NCI-H345 treated with DMSO at 0.1 percent for 48 hours (cell line): Measurements from ENCODE around the gene LRMDA.
"Not testable (repeated sequence)": the region's sequence is repeated elsewhere in the genome, so short reads cannot be mapped to it uniquely, and the experiment has no call there.

ENCODE experiments used
- DNase-seq: peaks from one replicate; lab custom pipeline; 2025; ENCODE audit not compliant: unreplicated experiment; lab: John Stamatoyannopoulos, UW

Gene LRMDA

GRCh38 chr10:75502389-75502788, 71.0 kb downstream of the LRMDA start:
- no peak for DNase-seq

- no peak for DNase-seq
Measured at GRCh38 chr10:75502838-75503237, 71.4 kb downstream of the LRMDA start.

GRCh38 chr10:75505293-75505692, 73.9 kb downstream of the LRMDA start:
- DNase-seq: no peak

GRCh38 chr10:75505840-75506506, 74.5 kb downstream of the LRMDA start:
- no peak for DNase-seq

- no peak for DNase-seq
Measured at GRCh38 chr10:75506930-75507329, 75.5 kb downstream of the LRMDA start.

GRCh38 chr10:75507469-75507868, 76.0 kb downstream of the LRMDA start:
- no peak for DNase-seq

- DNase-seq: no peak
Measured at GRCh38 chr10:75508239-75508813, 76.9 kb downstream of the LRMDA start.

- DNase-seq: no peak
Measured at GRCh38 chr10:75508814-75509306, 77.4 kb downstream of the LRMDA start.

GRCh38 chr10:75509706-75510105, 78.3 kb downstream of the LRMDA start:
- no peak for DNase-seq

GRCh38 chr10:75511011-75511410, 79.6 kb downstream of the LRMDA start:
- no peak for DNase-seq

GRCh38 chr10:75512203-75512933, 80.9 kb downstream of the LRMDA start:
- no peak for DNase-seq

GRCh38 chr10:75513292-75513885, 82.0 kb downstream of the LRMDA start:
- no peak for DNase-seq

GRCh38 chr10:75514830-75515229, 83.4 kb downstream of the LRMDA start:
- DNase-seq: no peak

GRCh38 chr10:75516154-75516553, 84.7 kb downstream of the LRMDA start:
- not testable (repeated sequence) for DNase-seq

- not testable (repeated sequence) for DNase-seq
Measured at GRCh38 chr10:75519213-75519612, 87.8 kb downstream of the LRMDA start.

GRCh38 chr10:75521194-75521829, 89.9 kb downstream of the LRMDA start:
- DNase-seq: not testable (repeated sequence)

- DNase-seq: no peak
Measured at GRCh38 chr10:75525067-75525466, 93.6 kb downstream of the LRMDA start.

- no peak for DNase-seq
Measured at GRCh38 chr10:75525646-75526045, 94.2 kb downstream of the LRMDA start.

GRCh38 chr10:75527542-75527941, 96.1 kb downstream of the LRMDA start:
- no peak for DNase-seq

- DNase-seq: no peak
Measured at GRCh38 chr10:75528392-75528791, 97.0 kb downstream of the LRMDA start.

- DNase-seq: no peak
Measured at GRCh38 chr10:75530299-75530698, 98.9 kb downstream of the LRMDA start.
